NCI-H2029 (cell line): ENCODE data around the gene GLCCI1.
A peak's percentile ranks its signal among the peaks of the same experiment; 100 is the strongest.
"Not testable (repeated sequence)": the region's sequence is repeated elsewhere in the genome, so short reads cannot be mapped to it uniquely, and the experiment has no call there.

Experiments
- DNase-seq: peaks from one replicate; lab custom pipeline; 2025; lab: John Stamatoyannopoulos, UW

GLCCI1 gene

DNA sequence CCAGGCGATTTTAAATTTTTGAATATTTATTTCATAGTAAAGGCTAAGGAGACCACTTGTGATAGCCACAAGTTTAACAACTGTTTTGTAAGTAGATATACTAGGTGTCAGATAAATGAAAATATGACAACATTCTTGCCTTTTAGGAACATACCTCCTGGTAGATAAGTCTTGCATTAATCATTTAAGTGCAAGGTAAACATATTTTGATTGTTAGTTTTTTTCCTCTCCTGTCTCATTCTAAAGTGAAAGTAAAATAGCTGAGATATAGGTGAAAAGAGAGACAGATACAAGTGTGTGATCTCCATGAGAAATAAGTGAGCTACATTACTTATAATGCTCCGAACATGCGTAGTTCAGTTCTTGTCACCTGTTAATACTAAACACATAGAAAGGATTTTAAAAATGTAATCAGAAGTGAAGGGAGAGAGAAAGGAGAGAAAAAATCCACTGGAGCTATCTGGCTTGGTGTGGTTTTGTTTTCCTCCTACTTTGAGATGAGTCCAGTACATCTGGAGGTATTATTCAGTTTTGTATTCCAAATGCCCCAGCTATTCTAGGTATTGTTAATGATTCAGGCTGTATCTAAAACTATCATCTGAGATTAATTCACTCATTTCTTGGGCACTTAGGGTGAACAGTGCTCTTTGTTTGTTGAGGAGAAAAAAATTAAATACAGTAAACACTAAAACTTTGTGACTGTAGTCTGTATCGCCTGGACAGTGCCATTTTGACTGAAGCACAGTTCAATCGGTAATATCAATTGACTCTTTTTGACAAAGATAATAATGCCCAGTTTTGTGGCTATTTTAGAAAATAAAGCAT, 21.2 kb downstream of the GLCCI1 start:
- DNase-seq: peak; percentile 23

DNA sequence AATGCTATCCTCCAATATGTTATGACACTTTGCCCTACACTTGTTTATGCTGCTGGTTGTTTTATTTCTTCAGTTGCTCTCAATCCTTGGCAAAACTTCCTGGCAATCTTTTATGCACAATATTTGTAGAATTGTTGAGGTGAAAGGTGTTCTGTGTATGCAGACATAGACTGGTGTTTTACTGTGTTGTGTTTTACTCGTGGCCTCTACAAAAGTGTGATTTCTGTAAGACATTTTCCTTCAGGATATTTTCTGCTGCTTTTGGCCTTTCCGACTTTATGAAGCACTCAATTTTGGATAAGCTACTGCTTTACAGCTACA, 21.8 kb downstream of the GLCCI1 start:
- no peak for DNase-seq

DNA sequence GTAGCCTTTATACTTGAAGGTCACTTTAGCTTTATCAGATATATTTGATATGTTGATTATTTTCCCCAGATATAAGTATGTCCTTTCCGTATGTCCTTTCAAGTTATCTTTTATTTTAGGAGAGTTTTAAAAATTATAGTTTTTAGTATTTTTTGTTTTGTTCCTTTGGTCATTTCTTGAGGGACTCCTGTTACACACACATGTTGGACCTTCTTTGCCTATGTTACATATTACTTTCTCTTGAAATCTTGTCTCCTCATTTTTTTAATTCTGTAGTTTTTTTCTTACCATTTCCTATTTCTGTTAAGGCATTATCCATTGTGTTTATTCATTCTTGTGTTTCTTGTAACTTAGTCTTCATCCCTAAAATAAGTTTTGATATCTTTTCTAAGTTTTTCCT, 23.9 kb downstream of the GLCCI1 start:
- no peak for DNase-seq

DNA sequence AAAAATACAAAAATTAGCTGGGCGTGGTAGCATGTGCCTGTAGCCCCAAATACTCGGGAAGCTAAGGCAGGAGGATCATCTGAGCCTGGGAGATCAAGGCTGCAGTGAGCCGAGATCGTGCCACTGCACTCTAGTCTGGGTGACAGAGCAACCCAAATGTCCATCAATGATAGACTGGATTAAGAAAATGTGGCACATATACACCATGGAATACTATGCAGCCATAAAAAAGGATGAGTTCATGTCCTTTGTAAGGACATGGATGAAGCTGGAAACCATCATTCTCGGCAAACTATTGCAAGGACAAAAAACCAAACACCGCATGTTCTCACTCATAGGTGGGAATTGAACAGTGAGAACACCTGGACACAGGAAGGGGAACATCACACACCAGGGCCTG, 26.8 kb downstream of the GLCCI1 start:
- DNase-seq: not testable (repeated sequence)

DNA sequence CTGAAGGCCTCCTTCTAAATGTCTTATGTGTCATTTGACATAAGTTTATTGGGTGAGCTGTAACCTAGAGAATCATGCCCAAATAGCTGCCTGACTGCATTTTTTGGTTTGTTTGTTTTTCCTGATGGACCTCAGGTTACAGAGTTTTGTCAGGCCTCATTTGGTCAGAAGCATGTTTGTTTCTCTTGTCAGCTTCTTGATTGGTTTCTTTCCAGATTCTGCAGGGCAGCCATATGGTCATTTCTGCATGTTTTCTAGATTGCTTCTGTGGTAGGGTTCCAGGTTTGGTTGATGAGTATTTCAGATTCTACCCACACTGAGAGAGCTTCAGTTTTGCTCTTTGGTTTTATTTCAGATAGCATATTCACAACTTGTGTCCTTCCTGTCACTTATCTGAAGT, 28.0 kb downstream of the GLCCI1 start:
- peak; percentile 54 for DNase-seq

DNA sequence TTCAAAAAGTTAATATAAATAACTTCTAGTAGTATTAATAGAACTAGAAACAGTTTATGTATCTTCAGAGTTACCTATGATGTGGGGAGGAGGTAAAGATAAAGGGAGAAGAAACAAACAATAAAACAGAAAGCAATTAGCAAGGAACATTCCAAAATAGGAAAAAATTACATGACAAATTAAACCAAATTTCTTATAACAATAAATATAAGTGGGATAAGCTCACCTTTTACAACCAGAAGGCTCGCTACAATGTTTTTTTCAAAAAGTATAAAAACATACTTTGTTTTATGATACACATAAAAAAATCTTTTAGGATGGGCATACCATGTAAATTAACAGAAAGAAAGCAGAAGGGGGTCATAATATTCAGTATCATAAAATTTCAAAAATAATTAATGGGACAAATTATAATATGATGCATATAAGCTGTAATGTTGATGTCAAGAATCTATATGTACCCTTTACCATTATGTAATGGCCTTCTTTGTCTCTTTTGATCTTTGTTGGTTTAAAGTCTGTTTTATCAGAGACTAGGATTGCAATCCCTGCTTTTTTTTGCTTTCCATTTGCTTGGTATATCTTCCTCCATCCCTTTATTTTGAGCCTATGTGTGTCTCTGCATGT, 31.8 kb downstream of the GLCCI1 start:
- no peak for DNase-seq

DNA sequence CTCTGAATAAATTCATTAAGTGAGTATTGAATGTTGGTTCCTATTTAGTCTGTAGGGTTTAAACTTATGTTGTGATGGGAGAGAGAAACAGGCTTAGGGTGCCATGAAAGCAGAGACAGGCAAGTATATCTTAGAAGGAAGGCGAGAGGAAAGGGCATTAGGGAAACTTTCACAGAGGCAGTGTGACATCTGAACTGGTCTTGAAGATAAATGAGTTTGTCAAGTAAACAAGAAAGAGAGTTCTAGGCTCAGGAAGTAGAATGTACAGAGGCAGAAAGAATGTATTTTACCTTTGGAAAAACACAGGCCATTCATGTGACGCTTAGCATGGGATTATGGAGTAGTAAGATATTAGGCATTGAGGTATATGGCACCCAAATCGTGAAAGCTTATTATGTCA, 34.5 kb downstream of the GLCCI1 start:
- DNase-seq: no peak

DNA sequence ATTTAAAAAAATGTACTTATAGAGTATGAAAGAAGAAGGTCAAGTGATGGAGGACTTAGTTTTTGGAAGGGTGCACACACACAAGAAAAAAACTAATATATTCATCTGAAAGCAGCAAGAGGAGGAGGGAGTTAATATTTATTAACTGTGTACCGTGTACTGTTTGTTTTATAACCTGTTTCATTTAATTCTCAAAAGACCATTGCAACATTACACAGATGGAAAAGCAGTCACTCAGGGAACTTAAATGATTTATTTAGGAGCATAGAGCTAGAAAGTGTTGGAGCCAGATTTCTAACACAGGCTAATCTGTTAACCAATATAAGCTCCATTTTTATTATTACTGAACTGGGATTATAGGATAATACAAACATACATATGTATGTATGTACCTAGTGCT, 36.7 kb downstream of the GLCCI1 start:
- no peak for DNase-seq

DNA sequence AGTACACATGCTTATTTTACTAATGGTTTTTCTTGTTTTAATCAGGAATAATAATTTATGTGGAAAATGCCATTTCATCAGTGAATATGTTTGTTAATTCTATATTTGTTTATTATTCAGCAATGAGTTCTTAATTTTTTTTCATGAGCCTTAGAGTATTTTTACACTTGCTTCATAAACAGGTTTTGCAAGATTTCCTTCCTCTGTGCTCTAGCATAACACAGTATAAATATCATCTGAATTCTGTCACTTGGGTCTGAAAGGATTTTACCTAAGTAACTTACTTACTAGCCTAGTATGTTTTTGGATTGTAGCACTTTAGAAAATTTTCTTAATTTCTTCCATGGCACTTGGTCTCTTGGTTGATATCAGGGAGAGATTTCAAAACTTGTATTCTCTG, 45.8 kb downstream of the GLCCI1 start:
- no peak for DNase-seq

DNA sequence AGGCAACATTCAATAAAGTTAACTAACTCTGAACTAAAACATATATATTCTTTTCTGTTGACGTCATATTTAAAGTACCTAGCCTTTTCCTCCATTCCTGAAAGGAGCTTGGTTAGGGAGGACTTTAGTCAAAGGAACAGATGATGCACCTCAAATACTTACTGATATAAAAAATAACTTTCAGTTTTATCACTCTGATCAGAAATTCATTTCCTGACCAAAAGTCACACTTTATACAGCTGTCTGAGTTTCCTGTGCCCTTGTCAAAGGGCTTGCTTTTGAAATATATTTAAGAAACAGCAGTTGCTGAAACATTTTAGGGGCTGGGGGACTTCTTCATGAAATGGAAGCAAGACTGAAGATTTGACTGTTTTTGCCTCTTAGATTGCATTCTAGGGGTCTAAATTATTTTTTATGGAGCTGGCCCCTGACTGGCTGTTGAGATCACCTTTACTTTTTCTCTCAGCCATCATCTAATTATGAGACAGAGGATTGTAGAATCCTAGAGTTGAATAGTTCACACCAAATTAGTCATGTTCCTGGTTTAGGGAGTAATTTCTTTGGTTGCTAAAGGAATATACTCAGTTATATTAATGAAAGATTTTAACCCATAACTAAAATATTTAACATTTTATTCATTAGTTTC, 46.6 kb downstream of the GLCCI1 start:
- no peak for DNase-seq

DNA sequence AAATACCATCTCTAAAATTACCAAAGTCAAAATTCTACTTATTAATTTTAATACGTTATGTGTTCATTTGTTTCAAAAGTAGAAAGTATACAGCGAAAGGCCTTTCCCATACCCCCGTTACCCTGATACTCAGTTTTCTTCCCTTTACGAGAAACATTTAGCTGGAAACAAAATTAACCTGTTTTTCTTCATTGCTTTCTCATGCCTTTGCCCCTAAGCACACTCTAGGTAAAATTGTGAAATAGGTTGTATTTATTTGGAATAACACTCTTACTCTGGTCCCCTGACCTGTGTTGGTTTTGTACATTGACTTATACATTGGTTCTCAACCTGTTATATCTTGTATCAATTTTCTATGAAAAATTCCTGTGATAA, 47.1 kb downstream of the GLCCI1 start:
- no peak for DNase-seq

DNA sequence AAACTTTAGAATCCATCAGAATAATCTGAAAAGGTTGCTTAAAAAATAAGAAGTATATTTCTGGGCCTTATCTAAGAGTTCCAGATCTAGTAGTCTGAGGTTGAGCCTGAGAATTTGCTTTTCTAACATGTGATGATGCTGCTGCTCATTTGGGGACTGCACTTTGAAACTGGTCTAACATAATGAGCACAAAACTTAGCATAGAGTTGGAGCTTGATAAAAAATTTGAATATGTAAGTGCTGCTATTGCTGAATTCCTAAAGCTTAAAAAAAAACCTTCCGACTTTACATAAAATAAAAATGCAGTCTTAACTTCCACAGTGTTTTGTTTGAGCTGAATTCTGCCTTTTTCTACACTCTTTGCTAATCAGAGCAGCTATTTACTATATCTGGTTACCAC, 48.8 kb downstream of the GLCCI1 start:
- no peak for DNase-seq

DNA sequence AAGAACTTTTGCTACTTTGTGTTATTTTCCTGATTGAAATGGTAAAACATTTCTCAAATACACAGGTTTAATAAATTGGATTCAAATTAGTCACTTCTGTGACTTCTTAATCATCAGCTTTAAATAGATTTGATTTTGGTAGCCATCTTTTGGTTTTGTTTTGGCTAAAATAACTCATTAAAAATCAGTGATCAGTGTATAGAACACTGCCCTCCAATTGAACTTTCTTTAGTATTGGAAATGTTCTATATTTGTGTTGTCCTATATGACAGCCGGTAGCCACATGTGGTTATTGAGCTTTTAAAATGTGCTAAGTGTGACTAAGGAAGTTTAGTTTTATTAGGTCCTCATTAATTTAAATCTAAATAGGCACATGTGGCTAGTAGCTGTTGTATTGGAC, 50.4 kb downstream of the GLCCI1 start:
- DNase-seq: no peak

DNA sequence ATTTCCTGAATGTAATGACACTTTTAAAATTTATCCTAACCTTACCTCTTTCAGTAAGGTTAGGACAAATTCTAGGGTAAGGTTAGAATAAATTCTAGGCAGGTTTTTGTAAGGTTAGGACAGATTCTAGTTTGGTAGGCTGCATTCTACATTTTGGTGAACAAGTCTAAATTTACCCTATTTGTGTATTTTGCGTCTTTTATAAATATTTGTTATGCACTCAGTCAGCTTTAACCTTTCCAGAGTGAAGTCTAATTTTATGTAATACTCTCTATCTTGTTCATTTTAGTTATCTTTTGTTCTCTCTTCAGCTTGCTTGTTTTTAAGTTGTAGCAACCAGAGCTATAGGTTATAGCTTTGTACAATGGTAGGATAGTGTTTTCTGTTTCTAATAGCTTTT, 54.0 kb downstream of the GLCCI1 start:
- no peak for DNase-seq

DNA sequence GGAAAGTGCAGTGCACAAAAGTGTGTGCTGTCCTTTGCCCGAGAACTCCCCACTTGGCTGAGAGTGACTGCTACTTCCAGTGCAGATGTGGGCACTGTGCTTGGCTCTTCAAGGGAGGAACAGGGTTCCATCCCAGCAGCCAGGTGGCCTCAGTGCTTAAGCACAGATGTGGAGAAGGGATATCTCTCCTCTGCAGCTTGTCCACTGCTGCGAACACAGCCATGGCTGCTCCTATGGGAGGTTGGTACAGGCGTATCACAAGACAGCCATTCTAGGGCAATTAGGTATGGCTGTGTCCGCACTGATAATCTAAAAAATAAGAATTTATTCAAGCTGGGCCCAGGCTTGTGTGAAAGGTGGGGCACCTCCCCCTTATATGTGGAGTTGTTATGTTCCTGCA, 66.6 kb downstream of the GLCCI1 start:
- DNase-seq: no peak

DNA sequence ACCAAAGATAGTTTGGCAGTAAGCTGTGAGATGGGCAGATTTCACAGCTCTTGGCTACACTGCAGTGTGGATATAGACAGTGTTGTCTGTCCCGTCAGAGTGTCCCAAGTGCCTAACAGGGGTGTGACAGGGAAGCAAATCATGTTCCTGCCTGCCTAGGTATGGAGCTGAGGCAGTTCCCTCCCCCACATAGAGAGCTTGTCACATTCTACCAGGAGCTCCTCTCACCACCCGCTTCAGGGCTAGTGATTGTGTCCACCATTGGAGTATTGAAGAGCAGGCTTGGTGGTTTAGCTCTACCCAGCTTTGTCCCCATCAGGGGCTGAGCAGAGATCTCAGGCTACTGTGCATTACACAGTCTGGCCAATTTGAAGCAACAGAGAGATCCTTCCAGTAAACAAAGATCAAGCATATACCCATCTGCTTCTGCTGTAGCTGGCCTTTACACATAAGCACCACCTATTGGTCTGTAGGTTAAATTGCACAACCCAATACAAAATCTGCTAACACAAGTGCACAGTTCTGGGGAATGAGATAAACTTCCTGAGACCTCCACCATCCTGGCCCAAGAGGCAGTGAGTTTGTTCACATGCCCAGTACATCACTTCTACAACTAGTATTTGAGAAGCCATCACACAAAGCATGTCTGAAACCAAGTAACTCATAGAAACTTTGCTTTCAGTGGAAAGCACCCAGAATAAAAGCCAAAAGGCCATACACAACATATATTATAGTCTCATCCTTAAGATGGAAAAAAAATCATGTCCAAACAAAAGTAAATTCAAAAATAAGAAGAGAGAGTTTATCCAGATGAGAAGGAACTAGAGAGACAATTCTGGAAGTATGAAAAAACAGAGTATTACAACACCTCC, 67.3 kb downstream of the GLCCI1 start:
- DNase-seq: peak; percentile 3

DNA sequence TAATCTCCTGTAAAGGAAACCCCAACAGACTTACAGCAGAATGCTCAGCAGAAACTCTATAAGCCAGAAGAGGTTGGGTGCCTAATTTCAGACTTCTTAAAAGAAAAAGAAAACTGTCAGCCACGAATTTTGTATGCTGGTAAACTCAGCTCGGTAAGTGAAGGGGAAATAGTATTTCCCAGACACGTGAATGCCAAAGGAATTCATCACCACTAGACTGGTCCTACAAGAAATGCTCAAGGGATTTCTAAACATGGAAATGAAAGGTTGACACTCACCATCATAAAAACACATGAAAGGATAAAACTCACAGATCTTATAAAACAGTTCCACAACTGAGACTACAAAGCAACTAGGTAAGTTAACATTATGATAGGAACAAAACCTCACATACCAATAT, 68.6 kb downstream of the GLCCI1 start:
- DNase-seq: no peak

DNA sequence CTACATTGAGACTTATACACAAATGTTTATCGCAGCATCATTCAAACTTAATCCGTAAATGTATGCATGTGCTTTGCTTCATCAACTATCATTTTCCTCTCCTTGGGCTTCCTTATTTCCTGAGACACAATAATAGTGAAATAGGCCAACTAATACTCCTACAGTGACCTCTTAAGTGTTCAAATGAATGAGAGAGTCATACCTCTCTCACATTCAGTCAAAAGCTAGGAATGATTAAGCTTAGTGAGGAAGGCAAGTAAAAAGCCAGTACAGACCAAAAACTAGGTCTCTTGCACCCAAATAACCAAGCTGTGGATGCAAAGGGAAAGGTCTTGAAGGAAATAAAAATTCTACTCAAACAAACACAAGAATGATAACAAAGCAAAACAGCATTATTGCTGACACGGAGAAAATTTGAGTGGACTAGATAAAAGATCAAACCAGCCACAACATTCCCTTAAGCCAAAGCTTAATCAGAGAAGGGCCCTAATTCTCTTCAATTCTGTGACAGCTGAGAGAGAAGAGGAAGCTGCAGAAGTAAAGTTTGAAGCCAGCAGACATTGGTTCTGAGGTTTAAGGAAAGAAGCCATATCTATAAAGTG, 72.3 kb downstream of the GLCCI1 start:
- no peak for DNase-seq

DNA sequence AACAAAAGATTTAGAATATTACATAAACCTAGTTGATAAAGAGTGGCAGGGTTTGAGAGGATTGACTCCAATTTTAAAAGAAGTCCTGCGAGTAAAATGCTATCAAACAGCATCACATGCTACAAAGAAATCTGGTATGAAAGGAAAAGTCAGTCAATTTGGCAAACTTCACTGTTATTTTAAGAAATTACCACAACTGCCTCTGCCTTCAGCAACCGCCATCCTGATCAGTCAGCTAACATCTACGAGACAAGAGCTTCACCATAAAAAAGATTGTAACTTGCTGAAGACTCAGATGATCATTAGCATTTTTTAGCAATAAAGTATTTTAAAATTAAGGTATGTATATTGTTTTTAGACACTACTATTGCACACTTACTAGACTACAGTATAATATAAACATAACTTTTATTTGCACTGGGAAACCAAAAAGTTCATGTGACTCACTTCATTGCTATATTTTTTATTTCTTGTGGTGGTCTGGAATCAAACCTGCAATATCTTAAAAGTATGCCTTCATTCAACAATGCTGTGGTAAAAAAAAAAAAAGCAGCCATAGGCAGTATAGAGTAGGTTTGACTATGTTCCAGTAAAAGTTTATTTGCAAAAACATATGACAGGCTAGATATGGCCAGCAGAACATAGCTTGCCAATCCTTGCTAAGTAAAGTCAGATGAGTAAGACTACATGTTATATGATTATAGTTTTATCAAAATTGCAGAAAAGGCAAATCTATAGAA, 74.4 kb downstream of the GLCCI1 start:
- DNase-seq: no peak

DNA sequence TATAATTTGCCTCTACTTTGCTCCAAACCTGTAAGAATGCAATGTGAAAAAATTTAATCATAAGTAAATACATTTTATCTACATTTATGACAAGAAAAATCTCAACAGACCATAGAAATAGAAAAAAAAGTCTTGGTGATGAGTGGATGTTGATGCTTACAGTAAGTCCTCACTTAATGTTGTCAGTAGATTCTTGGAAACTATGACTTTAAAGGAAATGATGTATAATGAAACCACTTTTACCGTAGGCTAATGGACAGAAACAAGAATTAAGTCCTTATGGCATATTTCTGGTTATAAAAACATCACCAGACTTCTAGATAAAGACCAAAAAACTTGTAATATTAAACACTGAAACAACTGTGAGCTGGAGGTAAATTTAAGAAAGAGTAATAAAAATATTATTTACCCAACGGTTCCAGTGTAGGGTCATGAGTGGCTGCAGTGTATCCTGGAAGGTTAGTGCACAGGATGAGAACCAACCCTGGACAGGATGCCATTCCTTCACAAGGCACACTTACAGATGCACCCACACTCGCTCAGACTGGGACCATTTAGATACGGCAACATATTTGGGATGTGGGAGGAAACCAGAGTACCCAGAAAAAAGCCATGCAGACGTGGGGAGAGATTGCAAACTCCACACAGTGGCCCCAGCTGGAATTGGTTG, 76.3 kb downstream of the GLCCI1 start:
- no peak for DNase-seq

DNA sequence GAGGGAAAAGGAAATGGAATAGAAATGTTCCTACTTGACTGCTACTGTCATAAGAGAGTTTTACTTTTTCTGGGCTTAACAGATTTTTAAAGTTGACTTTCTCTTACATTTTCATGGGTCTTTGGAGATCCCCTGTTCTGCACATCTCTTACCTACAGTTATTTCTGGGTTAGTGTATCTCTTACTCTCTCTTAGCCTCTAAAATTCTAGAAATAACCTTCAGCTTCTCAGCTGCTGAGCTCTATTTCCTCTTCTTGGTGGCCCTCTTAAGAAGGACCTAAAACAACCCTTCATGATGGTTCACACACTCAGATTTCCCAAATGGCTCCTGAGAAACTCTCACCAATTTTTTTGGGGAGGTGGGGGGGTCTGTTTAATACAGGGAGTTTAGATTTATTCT, 79.5 kb downstream of the GLCCI1 start:
- not testable (repeated sequence) for DNase-seq
